SJCRH30 (cell line): ENCODE measurements around the gene HNRNPD. TPM values are rescaled to one million over a fixed set of nuclear protein-coding genes. Genes with fewer than 3 reads are reported as not detected.
"Not testable (repeated sequence)": the region's sequence is repeated elsewhere in the genome, so short reads cannot be mapped to it uniquely, and the experiment has no call there.

Source experiments
- DNase-seq, 2 experiments: peaks; one replicate each; pipeline ENCODE4 v3.0.0-alpha.2; 2015 to 2020
- H3K27ac ChIP-seq: fragments of 250-450 bp; sonication (Bioruptor Pico); 2 replicates; pipeline ENCODE4 v1.5.1; 2020; ENCODE audit warnings: mild to moderate bottlenecking, moderate library complexity
- H3K27me3 ChIP-seq: fragments of 250-450 bp; sonication (Bioruptor Pico); 2 replicates; pipeline ENCODE4 v1.5.1; 2020; ENCODE audit warnings: mild to moderate bottlenecking, moderate library complexity
- H3K36me3 ChIP-seq: fragments of 250-450 bp; sonication (Bioruptor Pico); 2 replicates; pipeline ENCODE4 v1.5.1; 2020; ENCODE audit warnings: mild to moderate bottlenecking, moderate library complexity
- H3K4me1 ChIP-seq: fragments of 250-450 bp; sonication (Bioruptor Pico); 2 replicates; pipeline ENCODE4 v1.5.1; 2020; ENCODE audit warnings: mild to moderate bottlenecking, moderate library complexity
- H3K4me3 ChIP-seq: fragments of 250-450 bp; sonication (Bioruptor Pico); 2 replicates; pipeline ENCODE4 v1.5.1; 2020; ENCODE audit warnings: mild to moderate bottlenecking, moderate library complexity
- H3K9me3 ChIP-seq: fragments of 250-450 bp; sonication (Bioruptor Pico); replicated peaks from 2 replicates; pipeline ENCODE4 v1.5.1; 2020; ENCODE audit warnings: mild to moderate bottlenecking, moderate library complexity
- total RNA-seq: library from RNA; depleted of rRNA; stranded (reverse); fragments of >200 nt; shearing (Covaris generic); gene quantifications from 2 replicates; pipeline ENCODE4 v1.2.3, GENCODE V29; 2014

HNRNPD gene
- total RNA-seq, 1 experiment from 2014 or later: 200 TPM

DNA sequence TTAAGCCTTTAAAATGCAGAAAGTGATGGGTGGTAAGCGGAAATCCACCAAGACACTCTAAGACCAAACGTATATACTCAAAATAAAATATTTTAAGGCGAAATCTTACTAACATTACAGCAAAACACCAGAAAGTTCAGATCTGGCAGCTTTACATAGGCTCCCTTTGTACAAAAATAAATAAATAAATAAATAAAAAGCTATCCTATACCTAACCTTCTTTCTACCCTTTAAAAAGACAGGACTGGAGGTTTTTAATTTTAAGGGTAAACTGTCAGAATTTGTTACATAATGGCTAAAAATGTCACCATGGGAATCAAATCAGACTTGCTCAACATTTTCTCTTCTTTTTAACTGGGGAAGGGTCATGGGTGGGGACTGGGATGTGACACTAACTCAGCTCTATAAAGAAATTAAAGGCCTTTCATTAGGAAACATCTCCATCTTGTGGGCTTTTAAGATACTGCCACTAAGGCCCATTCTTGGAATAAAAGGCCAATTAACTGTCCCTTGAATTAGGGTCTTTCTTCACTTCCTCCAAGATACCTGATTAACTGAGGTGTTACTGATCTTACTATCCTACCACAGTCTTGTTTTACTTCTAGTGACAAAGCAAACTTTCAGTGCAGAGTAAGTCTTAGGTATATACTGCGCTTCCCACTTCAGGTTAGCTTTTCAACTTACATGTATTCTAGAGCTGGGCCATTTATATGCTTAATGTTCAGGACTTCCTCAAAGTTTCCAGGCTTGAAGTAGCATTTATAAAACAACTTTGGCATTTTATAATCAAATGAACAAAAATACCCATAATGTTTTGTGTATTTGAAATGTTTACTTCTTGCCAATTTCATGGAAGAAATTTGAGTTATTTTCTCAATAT is 13.3 kb downstream of the HNRNPD start:
- peaks cover 3% of the 10 kb centered on the region; the same call in 1 of the 2 replicates for H3K4me1 ChIP-seq
- no peak overlapping the region for H3K4me3 ChIP-seq
- peaks cover 95% of the 10 kb centered on the region for H3K36me3 ChIP-seq
- peak in 1 of 2 experiments; percentile 60 for DNase-seq
- H3K27me3 ChIP-seq: no peaks in the 10 kb centered on the region
- H3K9me3 ChIP-seq: no peaks in the 10 kb centered on the region
- H3K27ac ChIP-seq: no peak overlapping the region

- H3K36me3 ChIP-seq: peaks cover 95% of the 10 kb centered on the region
- no peaks in the 10 kb centered on the region for H3K9me3 ChIP-seq
- H3K4me3 ChIP-seq: no peak overlapping the region
- peaks cover 3% of the 10 kb centered on the region; the same call in 1 of the 2 replicates for H3K4me1 ChIP-seq
- no peak overlapping the region for H3K27ac ChIP-seq
- DNase-seq: no peak
- no peaks in the 10 kb centered on the region for H3K27me3 ChIP-seq
Observed at GRCh38 chr4:82358847-82359246, 14.9 kb downstream of the HNRNPD start.

DNA sequence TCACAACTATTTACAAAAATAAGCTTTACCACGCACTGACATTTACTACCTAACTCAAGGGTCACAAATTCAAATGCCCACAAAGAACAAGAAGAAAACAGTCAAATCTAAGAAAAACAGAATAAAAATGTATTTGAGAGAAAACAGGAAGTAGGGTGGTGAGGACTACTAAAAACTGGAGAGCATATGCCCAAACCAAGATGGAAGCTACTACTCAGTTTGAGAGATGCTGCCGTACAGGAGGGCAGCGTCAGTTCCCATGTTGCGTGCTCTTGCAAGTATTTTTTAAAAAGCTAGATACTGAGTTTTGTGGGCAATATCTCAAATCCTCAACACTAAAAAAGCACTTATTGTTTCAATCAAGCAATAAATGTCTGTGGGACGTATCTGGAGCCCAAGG is 16.2 kb downstream of the HNRNPD start:
- Histone ChIP-seq H3K27me3 (no peaks in the 10 kb centered on the region), H3K9me3 (no peaks in the 10 kb centered on the region), H3K4me1 (peaks cover 3% of the 10 kb centered on the region; the same call in 1 of the 2 replicates), H3K27ac (no peak overlapping the region), H3K36me3 (peaks cover 96% of the 10 kb centered on the region), H3K4me3 (no peak overlapping the region)
- no peak for DNase-seq

DNA sequence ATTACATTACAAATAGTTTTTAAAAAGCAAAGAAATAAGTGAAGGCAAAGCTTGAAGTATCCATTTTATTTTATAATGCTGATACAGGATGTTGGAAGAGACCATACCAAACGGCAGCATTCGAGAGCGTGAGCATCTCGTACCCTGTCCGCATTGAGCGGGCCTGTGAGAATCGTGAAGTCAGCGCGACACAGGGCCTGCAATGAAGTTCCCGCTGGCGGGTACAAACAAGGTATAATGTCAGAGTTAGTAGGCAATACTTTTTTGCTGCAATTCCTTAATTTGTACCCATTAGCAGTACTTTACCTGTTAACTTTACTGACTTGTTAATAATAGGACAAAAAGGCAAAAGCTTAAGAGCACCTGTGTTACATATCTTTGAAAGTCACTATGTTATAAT is 19.0 kb downstream of the HNRNPD start:
- Histone ChIP-seq H3K4me1 (no peaks in the 10 kb centered on the region), H3K27me3 (no peaks in the 10 kb centered on the region), H3K4me3 (no peak overlapping the region), H3K27ac (no peak overlapping the region), H3K9me3 (no peaks in the 10 kb centered on the region), H3K36me3 (peaks cover 100% of the 10 kb centered on the region)
- no peak for DNase-seq

DNA sequence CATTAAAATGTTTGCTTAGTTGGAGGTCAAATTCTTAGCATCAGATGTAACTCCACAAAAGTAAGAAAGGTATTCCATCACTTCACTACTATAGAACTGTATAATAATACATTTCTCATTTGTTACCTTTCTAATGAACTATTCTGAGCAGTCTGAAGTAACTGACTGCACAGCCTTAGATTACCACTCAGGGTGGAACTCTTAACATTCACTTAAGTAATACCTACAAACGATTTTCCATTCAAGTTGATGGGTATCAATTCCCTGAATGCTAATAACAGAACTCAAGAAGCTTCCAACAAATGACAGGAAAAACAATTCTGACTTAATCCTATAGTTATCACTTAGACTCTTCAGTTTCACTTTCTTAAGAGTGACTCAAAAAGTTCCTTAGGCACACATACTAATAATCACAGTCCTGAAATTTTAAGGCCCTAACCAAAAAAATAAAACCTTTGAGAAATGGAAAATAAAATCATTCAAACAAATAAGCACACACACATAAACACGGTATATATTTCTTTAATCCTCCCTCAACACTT is 20.9 kb downstream of the HNRNPD start:
- Histone ChIP-seq H3K4me1 (no peaks in the 10 kb centered on the region), H3K27me3 (no peaks in the 10 kb centered on the region), H3K27ac (no peak overlapping the region), H3K4me3 (no peak overlapping the region), H3K9me3 (no peaks in the 10 kb centered on the region), H3K36me3 (peaks cover 96% of the 10 kb centered on the region)
- DNase-seq: no peak

DNA sequence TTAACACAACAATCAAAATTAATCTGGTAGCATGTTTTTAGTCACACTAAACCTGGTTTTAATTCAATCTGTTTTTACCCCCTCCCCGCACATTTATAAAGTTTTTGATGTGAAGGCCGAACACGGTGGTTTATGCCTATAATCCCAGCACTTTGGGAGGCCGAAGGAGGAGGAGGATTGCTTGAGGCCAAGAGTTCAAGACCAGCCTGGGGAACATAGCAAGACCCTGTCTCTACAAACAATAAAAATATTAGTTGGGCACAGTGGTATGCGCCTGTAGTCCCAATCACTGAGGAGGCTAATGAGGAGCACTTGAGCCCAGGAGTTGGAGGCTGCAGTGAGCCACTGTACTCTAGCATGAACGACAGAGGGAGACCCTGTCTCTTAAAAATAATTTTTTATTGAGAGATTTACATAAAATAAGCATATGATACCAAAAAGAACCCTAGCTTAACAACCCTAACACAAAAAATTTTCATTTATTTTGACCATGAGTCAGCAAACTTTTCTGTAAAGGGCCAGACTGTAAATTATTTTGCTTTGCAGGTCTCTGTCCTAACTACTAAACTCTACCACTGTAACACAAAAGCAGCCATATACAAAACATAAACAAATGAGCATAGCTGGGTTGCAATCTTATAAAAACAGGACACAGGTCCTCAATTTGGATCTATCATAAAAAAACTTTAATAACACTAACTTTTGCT is 21.5 kb downstream of the HNRNPD start:
- H3K36me3 ChIP-seq: peaks cover 91% of the 10 kb centered on the region
- no peak for DNase-seq
- no peaks in the 10 kb centered on the region for H3K4me1 ChIP-seq
- no peak overlapping the region for H3K4me3 ChIP-seq
- H3K9me3 ChIP-seq: no peaks in the 10 kb centered on the region
- H3K27ac ChIP-seq: no peak overlapping the region
- H3K27me3 ChIP-seq: no peaks in the 10 kb centered on the region

DNA sequence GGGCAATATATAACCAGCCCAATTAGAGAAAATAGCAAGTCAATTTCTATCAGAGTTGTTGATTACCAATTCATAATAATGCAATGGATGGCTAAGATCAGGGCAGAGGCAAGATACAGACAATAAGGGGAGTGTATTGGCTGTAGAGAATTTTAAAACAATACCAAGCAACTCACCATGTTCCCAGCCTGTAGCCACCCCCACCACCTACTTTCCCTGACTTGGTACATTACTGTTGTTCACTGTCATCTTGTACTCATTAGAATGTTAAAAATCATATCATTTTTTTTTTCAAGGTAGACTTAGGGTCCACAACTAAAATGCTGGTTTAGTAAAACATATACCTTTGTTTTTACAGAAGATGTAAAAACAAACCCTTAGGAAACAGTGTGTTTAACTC is 27.7 kb downstream of the HNRNPD start:
- no peaks in the 10 kb centered on the region for H3K9me3 ChIP-seq
- H3K4me1 ChIP-seq: no peaks in the 10 kb centered on the region
- DNase-seq: no peak
- H3K36me3 ChIP-seq: peaks cover 38% of the 10 kb centered on the region
- no peaks in the 10 kb centered on the region for H3K27me3 ChIP-seq
- no peak overlapping the region for H3K4me3 ChIP-seq
- H3K27ac ChIP-seq: no peak overlapping the region

DNA sequence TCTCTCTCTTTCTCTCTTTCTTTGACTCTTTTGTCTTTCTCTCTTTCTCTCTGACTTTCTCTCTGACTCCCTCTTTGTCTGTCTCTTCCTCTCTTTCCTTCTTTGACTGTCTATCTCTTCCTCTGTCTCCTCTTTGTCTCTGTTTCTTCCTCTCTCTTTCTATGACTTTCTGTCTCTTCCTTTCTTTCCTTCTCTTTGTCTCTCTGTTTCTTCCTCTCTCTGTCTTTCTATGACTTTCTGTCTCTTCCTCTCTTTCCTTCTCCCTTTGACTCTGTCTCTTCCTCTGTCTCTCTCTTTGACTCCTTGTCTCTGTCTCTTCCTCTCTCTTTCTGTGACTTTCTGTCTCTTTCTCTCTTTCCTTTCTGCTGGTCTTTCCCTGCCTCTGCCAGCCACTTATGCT is 38.7 kb downstream of the HNRNPD start:
- Histone ChIP-seq H3K9me3 (no peaks in the 10 kb centered on the region; the same call in 1 of the 2 replicates), H3K4me3 (no peak overlapping the region), H3K36me3 (no peaks in the 10 kb centered on the region), H3K27me3 (no peaks in the 10 kb centered on the region), H3K27ac (no peak overlapping the region), H3K4me1 (no peaks in the 10 kb centered on the region)
- no peak for DNase-seq

DNA sequence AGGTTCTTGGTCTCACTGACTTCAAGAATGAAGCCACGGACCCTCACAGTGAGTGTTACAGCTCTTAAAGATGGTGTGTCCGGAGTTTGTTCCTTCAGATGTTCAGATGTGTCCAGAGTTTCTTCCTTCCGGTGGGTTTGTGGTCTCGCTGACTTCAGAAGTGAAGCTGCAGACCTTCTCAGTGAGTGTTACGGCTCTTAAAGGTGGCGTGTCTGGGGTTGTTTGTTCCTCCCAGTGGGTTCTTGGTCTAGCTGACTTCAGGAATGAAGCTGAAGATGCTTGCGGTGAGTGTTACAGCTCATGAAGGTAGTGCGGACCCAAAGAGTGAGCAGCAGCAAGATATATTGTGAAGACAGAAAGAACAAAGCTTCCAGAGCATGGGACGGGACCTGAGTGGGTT is 40.1 kb downstream of the HNRNPD start:
- DNase-seq, H3K4me1 ChIP-seq, H3K36me3 ChIP-seq, H3K9me3 ChIP-seq, H3K27ac ChIP-seq, H3K4me3 ChIP-seq, H3K27me3 ChIP-seq: not testable (repeated sequence)

DNA sequence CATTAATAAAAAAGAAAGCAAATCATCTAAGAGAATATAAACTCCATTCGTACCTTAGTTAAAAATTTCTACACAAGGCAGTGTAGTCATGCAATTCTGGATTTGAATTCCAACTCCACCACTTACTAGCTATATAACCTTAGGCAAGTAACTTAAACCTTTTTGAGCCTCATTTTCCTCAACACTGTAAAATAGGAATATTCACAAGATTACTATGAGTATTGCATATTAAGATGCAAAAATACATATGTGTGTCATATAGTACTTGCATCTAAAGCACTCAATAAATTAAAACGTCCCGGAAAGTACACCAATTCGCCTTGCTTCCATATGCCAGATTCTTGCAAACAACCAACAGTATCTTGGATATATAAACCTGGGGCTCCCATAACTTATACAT is 42.0 kb downstream of the HNRNPD start:
- H3K27me3 ChIP-seq: no peaks in the 10 kb centered on the region
- no peak for DNase-seq
- H3K4me3 ChIP-seq: no peak overlapping the region
- no peak overlapping the region for H3K27ac ChIP-seq
- no peaks in the 10 kb centered on the region; the same call in 1 of the 2 replicates for H3K9me3 ChIP-seq
- no peaks in the 10 kb centered on the region for H3K36me3 ChIP-seq
- no peaks in the 10 kb centered on the region for H3K4me1 ChIP-seq

DNA sequence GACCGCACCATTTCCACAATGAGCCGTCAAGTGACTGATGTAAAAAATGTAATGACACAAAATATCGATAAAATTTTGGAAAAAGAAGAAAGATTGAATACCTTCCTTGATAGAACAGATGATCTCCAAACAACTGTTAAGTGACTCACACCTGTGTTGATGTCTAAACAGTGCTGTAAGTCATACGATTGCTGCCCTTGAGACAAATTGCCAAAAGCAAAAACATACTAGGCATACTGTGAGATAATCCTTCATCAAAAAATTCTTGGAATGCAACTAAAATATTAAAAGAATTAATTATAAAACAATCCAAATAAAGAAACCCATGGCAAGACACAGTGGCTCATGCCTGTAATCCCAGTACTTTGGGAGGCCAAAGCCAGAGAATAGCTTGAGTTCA is 53.4 kb downstream of the HNRNPD start:
- Histone ChIP-seq H3K27ac (no peak overlapping the region), H3K27me3 (no peaks in the 10 kb centered on the region), H3K4me1 (no peaks in the 10 kb centered on the region), H3K4me3 (no peak overlapping the region), H3K9me3 (0 out of 2 replicates have a peak, but pooled peaks cover 5% of the 10 kb centered on the region), H3K36me3 (no peaks in the 10 kb centered on the region)
- DNase-seq: no peak

GRCh38 chr4:82303063-82303462 is 70.7 kb downstream of the HNRNPD start:
- not testable (repeated sequence) for H3K4me1 ChIP-seq, H3K36me3 ChIP-seq, DNase-seq, H3K4me3 ChIP-seq, H3K9me3 ChIP-seq, H3K27me3 ChIP-seq, H3K27ac ChIP-seq
